GM10248 (cell line): ENCODE data around the gene CCDC88B.
"Not testable (repeated sequence)": the region's sequence is repeated elsewhere in the genome, so short reads cannot be mapped to it uniquely, and the experiment has no call there.

Experiments
- CTCF ChIA-PET: fragments of 300-600 bp; sonication (Branson Sonifier 250); formaldehyde crosslinking; extraction: SDS; loops from one replicate; lab custom pipeline; 2021; ENCODE audit warnings: antibody characterized with exemption; lab: Yijun Ruan, JAX
- POLR2A ChIA-PET: fragments of 350-650 bp; sonication (Branson Sonifier 250); formaldehyde crosslinking; extraction: SDS; loops from one replicate; lab custom pipeline; 2020; ENCODE audit warnings: antibody characterized with exemption; lab: Yijun Ruan, JAX
- DNase-seq: peaks from one replicate; pipeline ENCODE4 v3.0.0; 2012; ENCODE audit errors: extremely low spot score
- TF ChIP-seq, protein P1 (sequence below): IDR thresholded peaks from 2 replicates; pipeline ENCODE4 v1.5.1; 2012; ENCODE audit warnings: mild to moderate bottlenecking, low read depth; ENCODE audit errors: extremely low read depth, missing control alignments, control extremely low read depth

CCDC88B gene

DNA sequence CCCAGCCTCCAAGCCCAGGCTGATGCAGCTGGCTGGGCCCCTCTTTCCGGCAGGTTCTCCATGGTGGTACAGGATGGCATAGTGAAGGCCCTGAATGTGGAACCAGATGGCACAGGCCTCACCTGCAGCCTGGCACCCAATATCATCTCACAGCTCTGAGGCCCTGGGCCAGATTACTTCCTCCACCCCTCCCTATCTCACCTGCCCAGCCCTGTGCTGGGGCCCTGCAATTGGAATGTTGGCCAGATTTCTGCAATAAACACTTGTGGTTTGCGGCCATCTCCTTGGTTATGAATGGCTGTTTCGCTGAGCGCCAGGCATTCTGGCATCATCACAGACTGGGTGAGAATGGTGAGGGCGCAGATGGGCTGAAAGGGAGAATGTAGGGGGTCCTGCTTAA, 18.5 kb upstream of the CCDC88B start:
- TF ChIP-seq, protein P1, sequence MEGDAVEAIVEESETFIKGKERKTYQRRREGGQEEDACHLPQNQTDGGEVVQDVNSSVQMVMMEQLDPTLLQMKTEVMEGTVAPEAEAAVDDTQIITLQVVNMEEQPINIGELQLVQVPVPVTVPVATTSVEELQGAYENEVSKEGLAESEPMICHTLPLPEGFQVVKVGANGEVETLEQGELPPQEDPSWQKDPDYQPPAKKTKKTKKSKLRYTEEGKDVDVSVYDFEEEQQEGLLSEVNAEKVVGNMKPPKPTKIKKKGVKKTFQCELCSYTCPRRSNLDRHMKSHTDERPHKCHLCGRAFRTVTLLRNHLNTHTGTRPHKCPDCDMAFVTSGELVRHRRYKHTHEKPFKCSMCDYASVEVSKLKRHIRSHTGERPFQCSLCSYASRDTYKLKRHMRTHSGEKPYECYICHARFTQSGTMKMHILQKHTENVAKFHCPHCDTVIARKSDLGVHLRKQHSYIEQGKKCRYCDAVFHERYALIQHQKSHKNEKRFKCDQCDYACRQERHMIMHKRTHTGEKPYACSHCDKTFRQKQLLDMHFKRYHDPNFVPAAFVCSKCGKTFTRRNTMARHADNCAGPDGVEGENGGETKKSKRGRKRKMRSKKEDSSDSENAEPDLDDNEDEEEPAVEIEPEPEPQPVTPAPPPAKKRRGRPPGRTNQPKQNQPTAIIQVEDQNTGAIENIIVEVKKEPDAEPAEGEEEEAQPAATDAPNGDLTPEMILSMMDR: no peak
- no peak for DNase-seq
- ChIA-PET CTCF (interaction anchor here (1.8 to 2.5 kb wide), 2 partner anchors 10 to 35 kb away, joined by 4 to 14 read pairs; no protein-coding TSS in a partner anchor), POLR2A (no interaction called here)

DNA sequence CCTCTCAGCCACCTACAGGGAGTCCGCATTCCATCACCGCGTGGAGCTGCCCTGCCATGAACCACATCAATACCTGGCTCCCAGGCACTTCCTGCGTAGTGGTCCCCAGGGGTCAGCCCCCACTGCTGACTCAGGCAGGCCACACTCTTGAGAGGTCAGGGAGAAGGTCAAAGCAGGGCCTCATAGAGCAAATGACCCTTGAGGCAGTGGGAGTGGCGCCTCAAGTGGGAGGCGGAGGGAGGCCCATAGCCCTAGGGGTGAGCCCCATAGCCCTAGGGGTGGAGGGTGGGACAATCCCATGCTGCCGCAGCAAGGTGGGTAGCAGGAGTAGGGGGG, 17.1 kb upstream of the CCDC88B start:
- no peak for DNase-seq
- ChIA-PET POLR2A (interaction anchor here (1.3 kb wide), 1 partner anchor 12 kb away, joined by 3 read pairs; no protein-coding TSS in a partner anchor), CTCF (interaction anchor here (1.1 to 2.5 kb wide), 5 partner anchors 9 to 118 kb away, joined by 3 to 14 read pairs (median 4); no protein-coding TSS in a partner anchor)
- TF ChIP-seq, protein P1: no peak

DNA sequence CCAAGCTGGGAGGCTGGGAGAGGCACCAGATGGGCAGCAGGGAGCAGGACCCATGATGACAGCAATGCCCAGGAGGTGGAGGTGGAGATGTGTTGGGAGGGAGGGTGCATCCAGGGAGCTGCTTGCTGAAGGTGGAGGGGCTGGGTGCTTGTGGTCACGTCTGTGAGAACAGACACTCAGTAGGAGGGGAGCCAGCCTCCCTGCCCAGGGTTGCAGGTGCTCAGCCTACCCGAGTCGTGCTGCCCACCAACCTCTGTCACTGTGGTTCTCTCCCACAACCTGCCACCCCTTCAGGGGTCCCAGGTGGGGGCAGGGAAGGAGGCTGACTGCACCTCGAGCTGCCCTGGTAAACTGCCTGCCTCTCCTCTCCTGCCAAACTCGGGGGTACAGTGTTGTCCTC, 16.6 kb upstream of the CCDC88B start:
- CTCF ChIA-PET: interaction anchor here (1.1 to 2.5 kb wide), 5 partner anchors 8 to 119 kb away, joined by 3 to 14 read pairs (median 4); no protein-coding TSS in a partner anchor
- POLR2A ChIA-PET: interaction anchor here (1.3 kb wide), 2 partner anchors 12 to 137 kb away, joined by 3 read pairs; partner anchors contain the start of gene STIP1
- DNase-seq: no peak
- TF ChIP-seq, protein P1: no peak

DNA sequence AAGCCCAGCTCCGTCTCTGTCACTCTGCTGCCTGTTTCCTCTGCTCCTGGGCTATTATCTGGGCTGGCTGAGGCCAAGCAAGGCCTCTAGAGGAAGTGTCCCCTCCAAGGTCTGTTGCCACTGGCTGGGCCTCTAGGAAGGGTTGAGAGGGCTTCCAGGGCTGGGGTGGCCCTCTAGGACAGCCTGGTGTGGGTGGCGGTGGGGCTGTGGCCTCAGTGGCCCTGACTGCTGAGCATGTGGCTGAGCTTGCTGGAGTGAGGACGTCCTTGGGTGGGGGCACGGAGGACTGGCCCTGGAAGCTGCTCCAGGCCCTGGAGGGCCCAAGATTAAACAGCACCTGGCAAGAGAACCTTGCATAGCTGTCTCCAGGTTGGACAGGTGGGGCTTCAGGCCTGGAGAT, 16.0 kb upstream of the CCDC88B start:
- CTCF ChIA-PET: interaction anchor here (1.1 to 2.5 kb wide), 6 partner anchors 8 to 126 kb away, joined by 3 to 14 read pairs (median 4); no protein-coding TSS in a partner anchor
- POLR2A ChIA-PET: interaction anchor here (1.3 kb wide), 2 partner anchors 11 to 138 kb away, joined by 3 read pairs; partner anchors contain the start of gene STIP1
- not testable (repeated sequence) for DNase-seq

DNA sequence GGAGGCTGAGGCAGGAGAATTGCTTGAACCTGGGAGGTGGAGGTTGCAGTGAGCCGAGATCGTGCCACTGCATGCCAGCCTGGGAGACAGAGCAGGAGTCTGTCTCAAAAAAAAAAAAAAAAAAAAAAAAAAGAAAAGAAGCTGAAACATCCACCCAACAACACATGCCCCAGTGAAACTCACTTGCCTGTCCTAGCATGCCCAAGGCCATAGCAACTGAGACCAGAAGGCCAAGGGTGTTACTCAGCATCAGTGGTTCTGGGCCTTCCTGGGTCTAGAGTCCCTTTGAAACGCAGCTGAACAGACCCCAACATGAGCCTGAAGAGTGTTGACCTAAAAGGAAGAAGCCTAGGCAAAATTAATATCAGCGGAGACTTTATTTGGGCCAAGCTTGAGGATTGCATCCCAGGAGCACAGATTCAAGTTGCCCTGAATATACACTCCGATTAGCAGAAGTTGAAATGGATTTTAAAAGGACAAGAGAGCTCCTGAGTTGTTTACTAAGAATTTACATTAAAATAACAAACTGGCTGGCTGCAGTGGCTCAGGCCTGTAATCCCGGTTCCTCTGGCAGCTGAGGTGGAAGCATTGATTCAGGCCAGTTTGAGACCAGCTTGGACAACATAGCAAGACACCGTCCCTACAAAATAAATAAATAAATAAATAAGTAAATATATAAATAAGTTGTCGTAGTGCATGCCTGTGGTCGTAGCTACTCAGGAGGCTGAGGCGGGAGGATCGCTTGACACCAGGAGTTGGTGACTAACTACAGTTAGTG, 15.1 kb upstream of the CCDC88B start:
- ChIA-PET CTCF (interaction anchor here (1.2 to 1.8 kb wide), 3 partner anchors 24 to 125 kb away, joined by 3 to 4 read pairs (median 4); no protein-coding TSS in a partner anchor), POLR2A (interaction anchor here (0.6 to 1.3 kb wide), 3 partner anchors 10 to 1405 kb away, joined by 3 to 6 read pairs (median 5); partner anchors contain the start of gene STIP1)
- no peak for DNase-seq
- TF ChIP-seq, protein P1: no peak

DNA sequence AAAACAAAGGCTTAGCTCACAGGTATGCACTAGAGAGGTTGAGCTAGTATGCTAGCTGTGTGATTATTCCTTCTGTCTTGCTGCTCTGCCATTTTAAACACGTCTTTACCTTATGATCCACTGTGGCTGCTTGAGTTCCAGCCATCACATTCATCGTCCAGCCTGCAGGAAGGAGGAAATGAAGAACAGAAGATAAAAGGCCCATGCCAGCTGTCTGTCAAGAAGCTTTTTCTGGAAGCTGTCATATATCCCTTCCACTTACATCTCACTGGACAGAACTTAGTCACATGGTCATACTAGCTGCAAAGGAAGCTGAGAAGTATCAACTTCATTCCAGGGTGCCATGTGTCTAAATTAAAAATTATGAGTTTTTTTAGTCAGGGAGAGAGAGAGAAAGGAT, 12.6 kb upstream of the CCDC88B start:
- POLR2A ChIA-PET: interaction anchor here (1.8 kb wide), 1 partner anchor 10 kb away, joined by 5 read pairs; the partner anchor contains the start of genes PRDX5 and TRMT112
- CTCF ChIA-PET: interaction anchor here (1.0 to 1.5 kb wide), 2 partner anchors 10 to 28 kb away, joined by 3 to 4 read pairs; partner anchors contain the start of gene PRDX5
- TF ChIP-seq, protein P1: no peak

More for the DNA sequence above, 12.6 kb upstream of the CCDC88B start:
- no peak for DNase-seq
